IMR-90 (cell line): ENCODE measurements around the gene NAA10. TPM values are rescaled to one million over a fixed set of nuclear protein-coding genes. Genes with fewer than 3 reads are reported as not detected.

Experiments used
- ATAC-seq: fragments of 200-7000 bp; cut with Tn5 transposase; 2 replicates; pipeline ENCODE4 v1.9.1; 2020; ENCODE audit warnings: low read depth, mild to moderate bottlenecking, moderate library complexity
- BruUV-seq: library from RNA; stranded (reverse); fragments of 400-500 nt; replicated peaks from 2 replicates; lab custom pipeline; 2021; lab: Mats Ljungman, UMichigan
- CTCF ChIA-PET: fragments of 300-600 bp; formaldehyde crosslinking; extraction: SDS; loops from one replicate; lab custom pipeline; 2021; ENCODE audit warnings: antibody characterized with exemption; lab: Yijun Ruan, JAX
- POLR2A ChIA-PET: fragments of 300-600 bp; sonication (Branson Sonifier 250); formaldehyde crosslinking; loops from one replicate; lab custom pipeline; 2022; ENCODE audit warnings: antibody characterized with exemption; ENCODE audit not compliant: unreplicated experiment; lab: Charles Lee
- DNase-seq: peaks from one replicate; pipeline ENCODE4 v3.0.0; 2013
- H2AFZ ChIP-seq: replicated peaks from 2 replicates; pipeline ENCODE3; 2013; ENCODE audit warnings: low read length, mild to moderate bottlenecking; ENCODE audit not compliant: poor library complexity
- H2AK5ac ChIP-seq: 2 replicates; pipeline ENCODE4 v1.6.1; 2013; ENCODE audit warnings: low read depth, low read length, inconsistent platforms
- H2AK9ac ChIP-seq: replicated peaks from 2 replicates; pipeline ENCODE3; 2013; ENCODE audit warnings: mild to moderate bottlenecking, low read depth, low read length, moderate library complexity; ENCODE audit not compliant: poor library complexity
- H2BK120ac ChIP-seq: 2 replicates; pipeline ENCODE4 v1.6.1; 2013; ENCODE audit warnings: low read depth, low read length, inconsistent platforms
- H2BK15ac ChIP-seq: 3 replicates; pipeline ENCODE4 v1.6.1; 2013; ENCODE audit warnings: low read depth, low read length, inconsistent platforms
- H2BK20ac ChIP-seq: 2 replicates; pipeline ENCODE4 v1.6.1; 2013; ENCODE audit warnings: low read depth, mild to moderate bottlenecking, inconsistent platforms, low read length, moderate library complexity
- H2BK5ac ChIP-seq: 2 replicates; pipeline ENCODE4 v1.6.1; 2013; ENCODE audit warnings: mild to moderate bottlenecking, low read depth, low read length, inconsistent platforms; ENCODE audit not compliant: poor library complexity, severe bottlenecking
- H3K14ac ChIP-seq: replicated peaks from 2 replicates; pipeline ENCODE4 v1.6.1; 2013; ENCODE audit warnings: low read depth, low read length, inconsistent platforms
- H3K18ac ChIP-seq: 2 replicates; pipeline ENCODE4 v1.6.1; 2013; ENCODE audit warnings: low read depth, low read length, control low read depth
- H3K23ac ChIP-seq: 2 replicates; pipeline ENCODE4 v1.6.1; 2013; ENCODE audit warnings: low read depth, low read length, inconsistent platforms
- H3K27ac ChIP-seq: 2 replicates; pipeline ENCODE4 v1.5.1; 2013; ENCODE audit warnings: mild to moderate bottlenecking, control low read depth, low read length; ENCODE audit not compliant: insufficient read depth
- H3K27me3 ChIP-seq: 2 replicates; pipeline ENCODE4 v1.6.1; 2013; ENCODE audit warnings: low read length; ENCODE audit not compliant: control insufficient read depth, insufficient read depth
- H3K36me3 ChIP-seq: 2 replicates; pipeline ENCODE4 v1.6.1; 2013; ENCODE audit warnings: low read length, mixed read lengths; ENCODE audit not compliant: control insufficient read depth, insufficient read depth
- H3K4ac ChIP-seq: 2 replicates; pipeline ENCODE4 v1.6.1; 2013; ENCODE audit warnings: low read depth, low read length, inconsistent platforms
- H3K4me1 ChIP-seq: 2 replicates; pipeline ENCODE4 v1.6.1; 2013; ENCODE audit warnings: low read length, mixed read lengths; ENCODE audit not compliant: control insufficient read depth, insufficient read depth
- H3K4me2 ChIP-seq: 2 replicates; pipeline ENCODE4 v1.6.1; 2013; ENCODE audit warnings: low read depth, mild to moderate bottlenecking, control low read depth, low read length, moderate library complexity
- H3K4me3 ChIP-seq: 2 replicates; pipeline ENCODE4 v1.5.1; 2013; ENCODE audit warnings: low read depth, mild to moderate bottlenecking, control low read depth, low read length, moderate library complexity; ENCODE audit not compliant: insufficient read depth
- H3K56ac ChIP-seq: 2 replicates; pipeline ENCODE4 v1.6.1; 2013; ENCODE audit warnings: low read length, inconsistent platforms; ENCODE audit not compliant: insufficient read depth; ENCODE audit errors: extremely low read depth
- H3K79me1 ChIP-seq, 2 experiments: 2 replicates each; pipeline ENCODE4 v1.6.1; 2013; ENCODE audit warnings: low read length in 2 of 2, inconsistent platforms in 1 of 2, low read depth in 1 of 2
- H3K9ac ChIP-seq: 2 replicates; pipeline ENCODE4 v1.6.1; 2013; ENCODE audit warnings: low read depth, low read length, control low read depth
- H3K9me1 ChIP-seq: 2 replicates; pipeline ENCODE4 v1.6.1; 2013; ENCODE audit warnings: low read length, inconsistent platforms; ENCODE audit not compliant: insufficient read depth
- H3K9me3 ChIP-seq: 2 replicates; pipeline ENCODE4 v1.6.1; 2013; ENCODE audit warnings: low read length; ENCODE audit not compliant: control insufficient read depth, insufficient read depth
- H4K20me1 ChIP-seq: 2 replicates; pipeline ENCODE4 v1.6.1; 2013; ENCODE audit warnings: low read length, inconsistent platforms; ENCODE audit not compliant: insufficient read depth
- H4K5ac ChIP-seq: 2 replicates; pipeline ENCODE4 v1.6.1; 2013; ENCODE audit warnings: mild to moderate bottlenecking, low read depth, low read length, control low read depth
- H4K8ac ChIP-seq, 2 experiments: 2 replicates each; pipeline ENCODE4 v1.6.1; 2013; ENCODE audit warnings: low read depth in 2 of 2, low read length in 2 of 2, control low read depth in 1 of 2, inconsistent platforms in 1 of 2
- H4K91ac ChIP-seq: 2 replicates; pipeline ENCODE4 v1.6.1; 2013; ENCODE audit warnings: low read depth, low read length, inconsistent platforms; ENCODE audit not compliant: insufficient read depth
- BHLHE40 ChIP-seq: fragments of 150-350 bp; IDR thresholded peaks from 2 replicates; pipeline ENCODE4 v1.6.1; 2016; ENCODE audit warnings: mild to moderate bottlenecking, low read depth, low read length
- CEBPB ChIP-seq: IDR thresholded peaks from 2 replicates; pipeline ENCODE4 v1.6.1; 2012; ENCODE audit warnings: low read depth, low read length, improper control_type of control experiment
- CHD1 ChIP-seq: IDR thresholded peaks from 2 replicates; pipeline ENCODE4 v1.6.1; 2012; ENCODE audit warnings: low read depth, low read length, improper control_type of control experiment
- ELK1 ChIP-seq: fragments of 150-350 bp; IDR thresholded peaks from 2 replicates; pipeline ENCODE4 v1.6.1; 2016; ENCODE audit warnings: low read depth, mild to moderate bottlenecking, low read length, moderate library complexity, borderline replicate concordance
- FOS ChIP-seq: fragments of 150-350 bp; IDR thresholded peaks from 2 replicates; pipeline ENCODE4 v1.6.1; 2016; ENCODE audit warnings: low read depth, low read length
- MAFK ChIP-seq: IDR thresholded peaks from 2 replicates; pipeline ENCODE4 v1.6.1; 2012; ENCODE audit warnings: low read depth, low read length, improper control_type of control experiment
- MAZ ChIP-seq: IDR thresholded peaks from 2 replicates; pipeline ENCODE4 v1.6.1; 2012; ENCODE audit warnings: low read depth, mild to moderate bottlenecking, low read length, improper control_type of control experiment, moderate library complexity, borderline replicate concordance
- MXI1 ChIP-seq: IDR thresholded peaks from 2 replicates; pipeline ENCODE4 v1.6.1; 2012; ENCODE audit warnings: low read depth, mild to moderate bottlenecking, low read length, moderate library complexity, borderline replicate concordance
- NFE2L2 ChIP-seq: fragments of 150-350 bp; IDR thresholded peaks from 2 replicates; pipeline ENCODE4 v1.6.1; 2016; ENCODE audit warnings: low read depth, mild to moderate bottlenecking, low read length
- POLR2A ChIP-seq: IDR thresholded peaks from 2 replicates; pipeline ENCODE4 v1.6.1; 2012; ENCODE audit warnings: mild to moderate bottlenecking, low read depth, low read length
- RAD21 ChIP-seq: IDR thresholded peaks from 2 replicates; pipeline ENCODE4 v1.6.1; 2012; ENCODE audit warnings: low read length, improper control_type of control experiment
- RCOR1 ChIP-seq: IDR thresholded peaks from 2 replicates; pipeline ENCODE4 v1.6.1; 2012; ENCODE audit warnings: mild to moderate bottlenecking, low read length, improper control_type of control experiment; ENCODE audit not compliant: insufficient replicate concordance
- RFX5 ChIP-seq: IDR thresholded peaks from 2 replicates; pipeline ENCODE4 v1.8.0; 2012; ENCODE audit warnings: low read depth, mild to moderate bottlenecking, low read length, moderate library complexity
- SMC3 ChIP-seq: fragments of 150-350 bp; IDR thresholded peaks from 2 replicates; pipeline ENCODE4 v1.6.1; 2016; ENCODE audit warnings: low read depth, mild to moderate bottlenecking, antibody characterized with exemption, low read length, moderate library complexity
- USF2 ChIP-seq: fragments of 150-350 bp; IDR thresholded peaks from 2 replicates; pipeline ENCODE4 v1.6.1; 2017; ENCODE audit warnings: mild to moderate bottlenecking, antibody characterized with exemption, low read length, low read depth
- WGBS, 2 experiments: methylation state at CpG; one replicate each; pipeline versions ENCODE4 v1.1.5 to v1.1.7; 2013; ENCODE audit warnings: missing lambda C conversion rate in 2 of 2; ENCODE audit not compliant: insufficient read length in 1 of 2; ENCODE audit errors: extremely low coverage in 2 of 2; 5-methylcytosine and 5-hydroxymethylcytosine counted together
- dilution Hi-C: fragments of 300-500 bp; cut with HindIII; formaldehyde crosslinking; loops from one replicate; pipeline ENCODE4 v1.14.3; 2018; ENCODE audit warnings: low sequenced_read_pairs; ENCODE audit not compliant: unreplicated experiment
- in situ Hi-C: fragments of 300-500 bp; cut with MboI; formaldehyde crosslinking; loops from 3 replicates; pipeline ENCODE4 v1.14.3; 2019; ENCODE audit warnings: low sequenced_read_pairs, inconsistent platforms, mixed read lengths
- intact Hi-C: fragments of 100-400 bp; cut with micrococcal nuclease; formaldehyde crosslinking; loops from 2 replicates; pipeline ENCODE4 v1.10.0; 2022
- polyA plus RNA-seq, 3 experiments: library from polyadenylated mRNA; depleted of rRNA; stranded (reverse); fragments of >200 nt; gene quantifications; 2 replicates each; pipeline ENCODE4 v1.2.3, GENCODE V29; 2012; ENCODE audit warnings: low replicate concordance in 1 of 3
- total RNA-seq: library from RNA; depleted of rRNA; stranded (reverse); fragments of >200 nt; gene quantifications from 2 replicates; pipeline ENCODE4 v1.2.3, GENCODE V29; 2012

The NAA10 gene
- total and polyA plus RNA-seq, 2 of the 4 experiments (the other 2 are of a cell fraction), result 98.6 to 172 TPM

DNA sequence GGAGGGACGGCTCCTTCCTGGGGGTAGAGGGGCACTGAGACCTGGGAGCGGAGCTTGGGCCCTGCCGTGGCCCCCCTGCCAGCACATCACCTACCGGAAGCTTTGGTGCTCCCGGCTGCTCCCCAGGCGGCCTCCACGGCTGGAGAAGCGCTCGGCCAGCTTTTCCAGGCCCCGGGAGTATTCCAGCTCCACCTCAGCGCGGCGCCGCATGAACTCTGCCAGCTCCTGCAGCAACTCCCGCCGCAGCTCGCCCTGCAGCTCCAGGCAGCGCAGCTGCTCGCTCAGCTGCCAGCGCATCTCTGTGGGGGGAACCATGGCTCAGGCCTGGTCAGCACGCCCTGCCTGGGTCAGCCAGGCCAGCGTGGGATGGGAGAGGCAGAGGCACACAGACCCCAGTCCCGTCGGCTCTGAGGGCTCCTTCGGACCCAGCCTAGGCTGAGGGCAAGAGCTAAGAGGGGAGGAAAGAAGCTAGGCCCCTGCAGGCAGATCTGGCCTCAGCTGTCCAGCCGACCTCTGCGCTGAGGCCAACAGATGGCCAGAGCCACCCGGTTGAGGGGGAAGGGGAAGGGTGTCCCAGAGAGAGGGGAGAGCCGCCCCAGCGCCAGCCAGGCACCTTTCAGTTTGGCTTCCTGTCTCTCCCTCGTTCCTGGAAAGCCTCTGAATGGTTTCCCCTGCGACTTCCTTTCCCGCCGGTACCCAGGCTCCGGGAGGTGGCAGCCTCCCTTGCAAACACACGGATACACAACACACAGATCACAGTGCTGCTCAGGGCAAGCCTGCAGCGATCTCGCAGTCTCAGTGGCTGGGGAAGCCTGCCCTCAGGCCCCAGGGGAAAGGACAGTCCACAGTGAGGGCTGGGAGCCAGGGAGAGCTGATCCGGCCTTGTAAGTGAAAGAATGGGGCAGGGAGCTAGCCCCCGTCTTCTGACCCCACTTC is 13.1 kb downstream of the NAA10 start:
- no peak overlapping the region for H4K8ac ChIP-seq
- H3K4me1 ChIP-seq, result no peaks in the 10 kb centered on the region; the same call in 1 of the 2 replicates
- H3K23ac ChIP-seq, result no peak overlapping the region
- H3K27ac ChIP-seq, result no peak overlapping the region
- WGBS, 2 experiments, result 60% methylated on average over 5 of the region's 40 CpGs; no CpG with 5 or more reads in 1 of the 2 experiments
- H3K18ac ChIP-seq, result no peak overlapping the region
- H4K91ac ChIP-seq, result no peak overlapping the region
- H2AFZ ChIP-seq, result peak overlapping the region; percentile 41
- CTCF ChIA-PET, result no interaction called here
- H3K4me3 ChIP-seq, result no peak overlapping the region
- BruUV-seq, result no TSS peak
- H3K27me3 ChIP-seq, result peaks cover 8% of the 10 kb centered on the region; the same call in 1 of the 2 replicates
- no peak overlapping the region for H2BK5ac ChIP-seq
- ATAC-seq, result no peak
- H2AK9ac ChIP-seq, result no peak overlapping the region
- H3K9me3 ChIP-seq, result no peaks in the 10 kb centered on the region
- intact Hi-C loops (no loop called here), in situ Hi-C loops (loop anchor here (25.0 kb wide), 1 partner anchor 959 kb away; no protein-coding TSS in a partner anchor), dilution Hi-C loops (no loop called here)
- no peak overlapping the region for H2BK15ac ChIP-seq
- POLR2A ChIA-PET, result no interaction called here
- H2AK5ac ChIP-seq, result no peak overlapping the region
- no peaks in the 10 kb centered on the region for H3K79me1 ChIP-seq
- H3K14ac ChIP-seq, result no peak overlapping the region
- no peak overlapping the region for H3K4ac ChIP-seq
- no peaks in the 10 kb centered on the region; the same call in 1 of the 2 replicates for H3K9me1 ChIP-seq
- H4K20me1 ChIP-seq, result no peaks in the 10 kb centered on the region
- H2BK20ac ChIP-seq, result no peak overlapping the region
- H3K9ac ChIP-seq, result no peak overlapping the region
- no peaks in the 10 kb centered on the region for H3K36me3 ChIP-seq
- no peak overlapping the region for H3K4me2 ChIP-seq
- no peak for DNase-seq
- H2BK120ac ChIP-seq, result no peak overlapping the region
- H4K5ac ChIP-seq, result no peak overlapping the region
- H3K56ac ChIP-seq, result no peak overlapping the region
- TF ChIP-seq SMC3, result no peak
- no peak for TF ChIP-seq RAD21
- no peak for TF ChIP-seq MAFK
- no peak for TF ChIP-seq BHLHE40
- TF ChIP-seq NFE2L2, result no peak
- no peak for TF ChIP-seq MAZ
- TF ChIP-seq RCOR1, result no peak
- no peak for TF ChIP-seq USF2
- TF ChIP-seq MXI1, result no peak
- no peak for TF ChIP-seq CHD1
- TF ChIP-seq ELK1, result no peak
- no peak for TF ChIP-seq RFX5
- no peak for TF ChIP-seq POLR2A
- no peak for TF ChIP-seq FOS
- TF ChIP-seq CEBPB, result no peak
